ENCODE measurements around the gene OVAAL. TPM values are rescaled to one million over a fixed set of nuclear protein-coding genes. Genes with fewer than 3 reads are reported as not detected.
A peak's percentile ranks its signal among the peaks of the same experiment; 100 is the strongest.

Gene OVAAL
- total and polyA plus RNA-seq, 4 donors: 0.17 TPM; not detected in 3

DNA sequence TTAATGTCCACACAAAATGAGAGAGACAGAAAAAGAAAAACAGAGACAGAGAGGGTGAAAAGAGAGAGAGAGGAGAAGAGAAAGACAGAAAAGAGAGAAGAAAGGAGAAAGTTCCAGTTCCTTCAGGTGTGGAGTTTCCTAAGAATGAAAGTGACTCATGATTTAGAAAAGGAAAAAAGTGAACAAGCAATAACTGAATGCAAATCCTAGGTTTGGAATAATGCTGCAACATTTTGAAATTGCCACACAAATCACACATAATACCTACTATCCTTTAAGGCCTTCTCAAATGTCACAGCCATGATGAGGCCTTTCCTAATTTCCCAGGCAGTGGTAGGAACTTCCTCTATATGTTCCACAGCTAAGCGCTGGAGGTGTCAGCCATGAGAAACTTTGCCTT lies 41.6 kb downstream of the OVAAL start:
- no peak overlapping the region for H3K27ac ChIP-seq (ENCODE audit: low read depth in 1 of 2, low read length in 1 of 2)
- no peak overlapping the region for H3K9ac ChIP-seq (ENCODE audit: insufficient read depth in 1 of 2, low read length in 2 of 2)
- H3K4me3 ChIP-seq: no peak overlapping the region
- no peak for TF ChIP-seq CTCF (IDR thresholded peaks at IDR 0.05; ENCODE audit: control extremely low read depth, extremely low read depth)
- no peak for ATAC-seq (ENCODE audit: insufficient read depth, low FRiP score)
- H3K27me3 ChIP-seq (ENCODE audit: control insufficient read depth in 3 of 3, insufficient read depth in 3 of 3, low read length in 2 of 3): no peaks in the 10 kb centered on the region
- peaks cover 0 to 9% (median 0%) of the 10 kb centered on the region in 5 donors for H3K4me1 ChIP-seq (ENCODE audit: control insufficient read depth in 5 of 5, insufficient read depth in 5 of 5, low read length in 5 of 5)
- 96% methylated on average over 1 of the region's 1 CpG for WGBS, 2 donors
- no peaks in the 10 kb centered on the region for H3K9me3 ChIP-seq (ENCODE audit: control insufficient read depth in 4 of 4, insufficient read depth in 3 of 4, low read length in 3 of 4)
- DNase-seq: no peak
- H3K36me3 ChIP-seq (ENCODE audit: control insufficient read depth in 4 of 4, insufficient read depth in 4 of 4, low read length in 4 of 4): no peaks in the 10 kb centered on the region

DNA sequence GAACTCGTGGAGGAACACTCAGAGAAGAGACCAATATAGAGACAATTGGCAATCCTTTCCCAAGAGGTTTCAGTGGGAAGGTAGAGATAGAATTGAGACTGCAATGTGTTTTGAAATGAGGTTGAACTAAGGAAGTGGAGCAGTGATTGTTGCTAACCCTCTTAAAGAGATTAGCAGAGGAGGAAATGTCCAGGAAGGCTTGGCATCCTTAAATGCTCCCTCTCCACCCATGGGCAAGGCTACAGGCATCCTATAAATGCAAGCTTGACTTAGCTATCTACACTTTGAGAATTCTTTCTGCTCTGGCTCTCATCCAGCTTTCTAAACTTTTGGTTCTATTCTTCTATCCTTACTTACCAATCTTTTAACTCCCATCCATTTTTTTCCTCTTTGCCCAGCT lies 42.7 kb downstream of the OVAAL start:
- 66 to 87% methylated on average over 1 of the region's 1 CpG for WGBS, 2 donors
- Histone ChIP-seq H3K27ac (ENCODE audit: low read depth in 1 of 2, low read length in 1 of 2) (no peak overlapping the region), H3K9ac (ENCODE audit: insufficient read depth in 1 of 2, low read length in 2 of 2) (no peak overlapping the region), H3K36me3 (ENCODE audit: control insufficient read depth in 4 of 4, insufficient read depth in 4 of 4, low read length in 4 of 4) (no peaks in the 10 kb centered on the region), H3K9me3 (ENCODE audit: control insufficient read depth in 4 of 4, insufficient read depth in 3 of 4, low read length in 3 of 4) (no peaks in the 10 kb centered on the region), H3K4me3 (no peak overlapping the region), H3K27me3 (ENCODE audit: control insufficient read depth in 3 of 3, insufficient read depth in 3 of 3, low read length in 2 of 3) (no peaks in the 10 kb centered on the region), H3K4me1 (ENCODE audit: control insufficient read depth in 5 of 5, insufficient read depth in 5 of 5, low read length in 5 of 5) (peaks cover 0 to 9% (median 0%) of the 10 kb centered on the region in 5 donors)
- ATAC-seq (ENCODE audit: insufficient read depth, low FRiP score) (no peak), DNase-seq (no peak)
- no peak for TF ChIP-seq CTCF (IDR thresholded peaks at IDR 0.05; ENCODE audit: control extremely low read depth, extremely low read depth)

- no peak for TF ChIP-seq CTCF (IDR thresholded peaks at IDR 0.05; ENCODE audit: control extremely low read depth, extremely low read depth)
- no peak overlapping the region for H3K9ac ChIP-seq (ENCODE audit: insufficient read depth in 1 of 2, low read length in 2 of 2)
- 86 to 98% methylated on average over 6 of the region's 6 CpGs for WGBS, 2 donors
- H3K27me3 ChIP-seq (ENCODE audit: control insufficient read depth in 3 of 3, insufficient read depth in 3 of 3, low read length in 2 of 3): no peaks in the 10 kb centered on the region
- DNase-seq: no peak
- no peaks in the 10 kb centered on the region for H3K9me3 ChIP-seq (ENCODE audit: control insufficient read depth in 4 of 4, insufficient read depth in 3 of 4, low read length in 3 of 4)
- H3K4me3 ChIP-seq: no peak overlapping the region
- H3K4me1 ChIP-seq (ENCODE audit: control insufficient read depth in 5 of 5, insufficient read depth in 5 of 5, low read length in 5 of 5): peaks cover 0 to 8% (median 0%) of the 10 kb centered on the region in 5 donors
- H3K36me3 ChIP-seq (ENCODE audit: control insufficient read depth in 4 of 4, insufficient read depth in 4 of 4, low read length in 4 of 4): no peaks in the 10 kb centered on the region
- peak overlapping the region in 1 of 2 donors; percentile 49 for H3K27ac ChIP-seq (ENCODE audit: low read depth in 1 of 2, low read length in 1 of 2)
- ATAC-seq (ENCODE audit: insufficient read depth, low FRiP score): no peak
These were observed 44.6 kb downstream of the OVAAL start for GRCh38 chr1:180603223-180603849.

- no peaks in the 10 kb centered on the region for H3K27me3 ChIP-seq (ENCODE audit: control insufficient read depth in 3 of 3, insufficient read depth in 3 of 3, low read length in 2 of 3)
- no peak overlapping the region for H3K4me3 ChIP-seq
- peaks cover 0 to 4% (median 0%) of the 10 kb centered on the region in 5 donors for H3K4me1 ChIP-seq (ENCODE audit: control insufficient read depth in 5 of 5, insufficient read depth in 5 of 5, low read length in 5 of 5)
- no peak overlapping the region for H3K9ac ChIP-seq (ENCODE audit: insufficient read depth in 1 of 2, low read length in 2 of 2)
- no peaks in the 10 kb centered on the region for H3K9me3 ChIP-seq (ENCODE audit: control insufficient read depth in 4 of 4, insufficient read depth in 3 of 4, low read length in 3 of 4)
- DNase-seq (no peak), ATAC-seq (ENCODE audit: insufficient read depth, low FRiP score) (no peak)
- peak overlapping the region in 1 of 2 donors; percentile 49 for H3K27ac ChIP-seq (ENCODE audit: low read depth in 1 of 2, low read length in 1 of 2)
- H3K36me3 ChIP-seq (ENCODE audit: control insufficient read depth in 4 of 4, insufficient read depth in 4 of 4, low read length in 4 of 4): no peaks in the 10 kb centered on the region
- 94 to 98% methylated on average over 2 of the region's 2 CpGs for WGBS, 2 donors
- TF ChIP-seq CTCF (IDR thresholded peaks at IDR 0.05; ENCODE audit: control extremely low read depth, extremely low read depth): no peak
These were observed 45.1 kb downstream of the OVAAL start for GRCh38 chr1:180603850-180604226.
